Fibroblast of skin of left biceps (primary cell): Measurements from ENCODE around the gene FMNL2.

ENCODE experiments used
- DNase-seq, 2 experiments: peaks; one replicate each; pipeline ENCODE4 v3.0.0-alpha.2; 2013; ENCODE audit warnings: low read depth in 2 of 2

FMNL2 gene

GRCh38 chr2:152402780-152403759 lies 68.1 kb downstream of the FMNL2 start:
- no peak for DNase-seq

- no peak for DNase-seq
Measured at GRCh38 chr2:152405206-152406118, 70.5 kb downstream of the FMNL2 start.

DNA sequence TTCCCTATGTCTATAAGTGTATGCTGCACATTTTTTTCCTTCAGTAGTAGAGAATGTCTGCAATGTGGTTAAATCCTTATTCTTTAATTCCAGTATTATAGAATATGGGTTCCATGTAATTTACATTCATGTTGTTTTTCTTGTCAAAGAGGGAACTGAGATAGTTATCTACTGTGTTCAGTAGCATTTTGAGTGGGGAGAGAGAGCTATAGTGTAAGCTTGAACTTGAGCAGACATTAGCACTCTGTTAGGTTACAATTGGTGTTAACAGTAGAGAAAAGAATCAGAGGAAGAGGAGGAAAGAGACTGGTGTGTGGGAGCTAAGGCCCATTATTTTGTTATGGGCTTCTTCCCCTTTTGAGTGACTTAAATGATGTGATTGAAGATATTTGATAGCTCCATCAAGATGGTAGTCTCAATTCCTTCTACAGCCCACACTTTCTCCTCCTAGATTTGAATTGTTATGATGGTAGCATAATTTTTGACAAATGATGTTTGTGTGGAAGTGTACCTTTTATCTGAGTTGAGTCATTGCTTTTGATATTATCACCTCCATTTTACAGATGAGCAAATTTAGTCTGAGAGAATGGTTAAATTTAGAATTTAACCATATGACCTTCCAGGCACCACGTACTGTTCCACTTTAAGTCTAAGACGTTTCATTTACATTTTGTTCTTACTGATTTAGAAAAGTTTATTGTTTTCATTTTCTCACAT lies 71.3 kb downstream of the FMNL2 start:
- DNase-seq = no peak

GRCh38 chr2:152406836-152407161 lies 71.8 kb downstream of the FMNL2 start:
- no peak for DNase-seq

DNA sequence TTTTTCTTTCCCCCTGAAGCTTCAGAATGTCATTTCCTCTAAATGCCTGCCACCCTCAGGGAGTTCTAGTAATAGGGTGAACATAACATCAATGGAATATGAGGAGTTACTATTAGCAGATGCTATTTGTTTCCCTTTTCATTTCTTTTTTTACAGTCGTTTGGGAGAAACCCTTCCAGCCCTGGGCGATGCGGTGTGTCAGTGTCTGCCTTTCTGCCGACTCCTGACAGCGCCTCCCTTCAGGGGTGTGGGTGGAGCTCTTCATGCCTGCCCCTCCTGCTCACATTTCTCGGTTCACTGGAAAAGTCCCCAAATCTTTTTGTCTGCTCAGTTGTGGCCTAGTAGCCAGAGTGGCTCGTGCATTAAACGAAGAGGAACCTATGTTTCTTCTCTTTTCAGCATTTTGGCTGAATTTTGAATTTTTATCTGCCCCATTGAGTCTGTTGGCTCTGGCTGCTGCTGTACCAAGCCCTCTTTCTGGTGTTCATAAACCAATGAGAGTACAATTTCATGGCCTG lies 72.3 kb downstream of the FMNL2 start:
- no peak for DNase-seq

DNA sequence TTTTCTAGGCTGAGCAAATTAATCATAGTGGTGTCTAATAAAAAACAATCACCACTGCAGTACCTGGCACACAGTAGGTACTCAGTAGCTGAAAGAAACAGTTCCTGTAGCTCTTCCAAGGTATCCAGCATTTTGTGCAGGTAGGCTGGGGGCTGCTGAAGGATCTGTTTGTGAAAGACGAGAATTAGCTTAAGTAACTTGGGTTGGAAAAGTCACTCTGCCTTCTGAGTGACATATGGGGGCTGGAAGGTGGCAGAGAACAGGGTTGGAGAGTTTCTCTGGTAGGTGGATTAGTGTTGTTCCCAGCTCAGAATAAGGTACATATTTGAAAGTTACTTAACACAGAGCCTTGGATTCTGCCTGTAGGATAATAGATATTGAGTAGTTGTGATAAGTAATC lies 72.8 kb downstream of the FMNL2 start:
- no peak for DNase-seq

- DNase-seq = no peak
Measured at GRCh38 chr2:152408254-152408653, 73.3 kb downstream of the FMNL2 start.

DNA sequence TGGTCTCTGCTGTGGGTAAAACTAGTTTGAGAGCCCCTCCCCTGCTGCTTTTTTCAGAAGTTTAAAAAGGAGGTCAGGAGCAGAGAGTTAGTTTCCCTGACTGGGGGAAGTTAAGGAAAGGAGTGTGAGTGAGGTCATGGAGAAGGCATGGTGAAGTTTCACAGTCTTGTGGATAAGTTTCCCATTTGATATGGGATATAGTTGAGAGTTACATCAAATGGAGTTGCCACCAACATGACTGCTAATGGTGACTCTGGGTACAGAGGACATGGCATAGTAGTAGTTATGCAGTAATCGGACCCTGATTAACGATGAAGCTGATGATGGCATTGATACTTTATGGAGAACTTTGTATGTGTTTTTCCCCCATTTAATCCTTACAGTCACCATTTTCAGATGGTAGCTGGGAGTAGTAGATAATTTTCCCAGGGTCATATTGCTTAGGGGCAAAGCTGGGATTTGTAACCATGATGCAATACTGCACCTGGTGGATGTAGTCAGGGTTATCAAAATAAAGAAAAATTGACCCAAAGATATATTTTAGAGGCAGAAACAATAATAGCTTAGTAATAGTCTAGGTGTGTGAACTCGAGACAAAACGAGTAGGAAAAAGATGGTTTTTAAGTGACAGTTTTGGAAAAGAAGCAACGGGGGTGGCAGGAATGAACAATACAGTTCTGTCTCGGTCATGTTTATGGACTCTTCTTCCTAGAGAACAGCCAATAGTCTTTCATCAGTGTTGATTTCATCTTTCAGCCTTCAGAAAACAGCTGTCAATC lies 74.6 kb downstream of the FMNL2 start:
- DNase-seq = no peak

- no peak for DNase-seq
Measured at GRCh38 chr2:152410165-152410597, 75.2 kb downstream of the FMNL2 start.

DNA sequence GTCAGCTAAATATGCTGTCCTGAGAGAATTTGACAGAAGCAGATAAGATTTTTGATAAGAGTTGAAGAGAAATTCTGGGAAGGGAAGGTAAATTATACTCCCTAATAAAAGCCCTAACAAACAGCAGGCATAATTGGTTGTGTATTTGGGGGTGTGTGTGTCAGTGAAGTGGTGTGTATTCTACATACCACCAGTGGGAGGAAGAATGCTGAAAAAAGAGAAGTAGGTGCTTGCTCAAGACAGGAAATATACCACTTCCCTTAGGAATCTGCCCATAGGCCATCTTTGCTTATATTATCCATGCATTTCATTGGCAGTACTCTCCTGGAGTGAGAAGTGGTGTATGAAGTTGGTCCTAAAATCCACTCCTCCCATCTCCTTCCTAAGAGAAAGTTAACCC lies 76.2 kb downstream of the FMNL2 start:
- DNase-seq = no peak

DNA sequence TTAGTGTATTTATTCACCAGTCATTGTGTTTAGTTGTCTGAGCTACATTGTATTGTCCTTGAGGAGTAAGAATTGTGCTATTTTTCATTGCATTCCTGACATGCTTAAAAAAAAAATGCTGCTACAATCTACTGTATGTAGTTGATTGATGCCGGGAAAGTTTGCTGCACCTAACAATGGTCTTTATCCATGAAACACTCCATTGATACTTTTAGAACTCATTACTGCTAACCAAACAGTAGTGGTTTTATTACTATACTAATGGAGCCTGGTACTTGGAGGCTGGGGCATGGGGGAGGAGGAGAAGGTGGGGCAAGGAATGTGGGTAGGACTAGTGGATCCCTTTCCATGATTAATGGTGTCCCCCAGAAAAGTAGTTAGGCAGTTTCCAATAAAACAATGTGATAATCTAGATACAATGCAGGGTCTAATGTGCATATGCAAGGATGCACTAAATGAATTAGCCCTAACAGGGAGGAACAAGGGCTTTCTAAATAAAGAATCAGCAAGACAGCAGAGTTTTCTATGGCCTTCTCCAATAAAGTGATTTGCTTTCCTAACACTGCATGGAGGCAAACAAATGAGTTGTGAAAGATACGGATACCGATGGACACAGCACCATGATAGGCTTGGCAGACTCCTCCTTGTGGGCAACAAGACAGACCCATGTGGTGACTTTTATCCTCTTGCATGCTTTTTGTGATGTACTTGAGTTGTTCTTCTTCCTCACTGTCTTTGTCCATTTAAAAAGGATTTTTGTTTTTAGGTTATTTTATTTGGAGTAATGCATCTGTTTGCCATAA lies 78.5 kb downstream of the FMNL2 start:
- DNase-seq = no peak

- DNase-seq = no peak
Measured at GRCh38 chr2:152415231-152415642, 80.3 kb downstream of the FMNL2 start.

DNA sequence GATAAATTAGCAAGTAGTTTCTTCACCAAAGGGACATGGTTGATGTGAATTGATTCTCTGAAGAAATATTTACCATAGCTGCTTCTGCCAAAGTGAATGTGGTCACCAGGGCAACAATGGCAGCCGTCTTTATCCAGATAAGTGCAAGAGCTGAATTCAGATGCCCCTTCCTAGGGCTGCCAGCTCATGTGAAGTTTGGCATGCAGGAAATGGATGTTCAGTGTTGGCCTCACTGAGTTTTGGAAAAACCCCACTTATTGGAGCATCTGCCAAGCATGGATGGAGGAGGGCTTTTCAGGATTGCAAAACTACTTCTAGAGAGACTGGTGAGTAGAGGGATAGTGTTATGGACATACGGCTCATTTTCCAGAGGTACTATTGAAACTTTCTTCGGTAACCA lies 80.8 kb downstream of the FMNL2 start:
- no peak for DNase-seq

GRCh38 chr2:152418688-152419087 lies 83.7 kb downstream of the FMNL2 start:
- DNase-seq = no peak

GRCh38 chr2:152419944-152420343 lies 85.0 kb downstream of the FMNL2 start:
- no peak for DNase-seq

DNA sequence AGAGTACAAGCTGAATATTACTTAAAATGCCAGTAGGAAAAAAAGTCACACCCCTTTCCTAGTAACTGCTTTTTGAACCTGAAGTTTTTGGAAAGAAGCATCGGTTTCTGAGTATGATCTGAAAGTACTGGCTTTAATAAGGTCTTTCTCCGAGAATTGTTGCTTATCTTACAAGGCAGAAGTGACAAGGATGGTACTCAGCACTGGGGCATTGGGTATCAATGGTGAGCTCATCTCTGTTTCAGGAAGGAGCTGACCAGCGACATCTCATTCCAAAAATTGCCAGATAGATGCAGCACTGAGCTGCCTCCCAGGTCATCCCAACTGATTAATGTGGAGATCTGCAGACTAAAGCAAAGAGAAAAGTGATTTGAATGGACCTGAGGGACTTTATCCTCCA lies 85.4 kb downstream of the FMNL2 start:
- DNase-seq = no peak

GRCh38 chr2:152420936-152421335 lies 86.0 kb downstream of the FMNL2 start:
- no peak for DNase-seq

DNA sequence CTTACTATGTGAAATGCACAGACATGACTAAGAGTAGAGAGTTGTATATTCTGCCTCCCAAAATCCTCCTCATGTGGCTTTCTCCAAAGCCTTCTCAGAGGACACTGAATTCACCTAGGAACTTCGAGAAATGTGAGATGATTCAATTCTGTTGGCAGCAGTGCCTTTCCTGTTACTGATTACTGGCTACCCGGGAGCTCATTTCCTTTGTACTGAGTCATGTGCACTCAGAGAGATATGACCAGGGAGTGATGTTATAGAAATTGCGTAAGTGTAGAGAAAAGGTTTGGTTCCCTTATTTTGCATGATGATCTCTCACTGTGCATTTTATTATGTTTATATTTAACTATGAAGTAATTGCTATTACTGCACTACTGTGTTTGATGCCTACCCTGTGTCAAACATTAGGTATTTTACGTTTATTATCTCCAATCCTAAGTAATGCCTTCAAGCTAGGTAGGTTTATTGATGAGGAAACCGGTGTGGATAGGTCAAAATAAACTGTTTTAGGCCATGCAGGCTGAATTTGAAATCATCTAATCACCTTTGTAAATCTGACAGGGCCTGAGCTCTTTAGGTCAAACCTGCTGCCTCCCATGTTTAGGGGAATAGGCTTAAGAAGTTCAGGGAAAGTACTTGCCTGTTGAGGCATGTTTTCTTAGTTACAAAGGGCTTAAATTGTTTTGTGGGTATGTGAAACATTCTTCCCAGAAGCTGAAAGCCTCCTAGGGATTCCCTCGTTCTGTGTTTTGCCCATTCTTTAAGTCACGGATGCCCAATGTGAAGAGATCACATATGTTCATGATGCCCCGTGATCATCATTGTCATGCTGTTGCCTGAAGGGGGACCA lies 86.8 kb downstream of the FMNL2 start:
- peak; percentile 97 for DNase-seq

DNA sequence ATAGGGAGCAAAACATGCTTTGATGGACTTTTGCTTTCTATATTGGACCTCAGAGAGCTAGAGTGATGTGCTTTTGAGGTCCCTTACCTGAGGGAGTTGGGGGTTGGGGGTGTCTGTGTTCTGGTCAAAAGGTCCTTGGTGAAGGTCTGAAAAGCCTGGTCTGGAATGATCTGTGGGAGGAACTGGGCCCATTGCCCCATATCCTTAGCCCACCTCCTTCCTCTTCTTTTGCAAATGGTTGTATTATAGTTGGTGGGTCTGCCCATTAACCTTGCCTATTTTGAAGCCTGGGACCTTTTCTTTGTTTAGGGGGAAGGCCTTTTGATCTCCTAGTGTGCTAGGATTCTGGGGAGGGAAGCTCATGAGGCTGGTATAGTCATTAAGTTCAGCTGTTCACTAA lies 88.7 kb downstream of the FMNL2 start:
- DNase-seq = no peak
